ENCODE results near the gene ZSCAN21. TPM values are rescaled to one million over a fixed set of nuclear protein-coding genes. Genes with fewer than 3 reads are reported as not detected.

Gene ZSCAN21
- total RNA-seq, 2 donors from 2014 or later, result 22.7 to 25.1 TPM

GRCh38 chr7:100024020-100024619 lies 25.5 kb upstream of the ZSCAN21 start:
- Histone ChIP-seq H3K36me3 (ENCODE audit: control insufficient read depth, insufficient read depth, low read length) (peaks cover 70% of the 10 kb centered on the region), H3K4me3 (ENCODE audit: low read length) (no peak overlapping the region), H3K9ac (ENCODE audit: extremely low read depth, low read length, poor library complexity, severe bottlenecking) (no peak overlapping the region), H3K27me3 (ENCODE audit: control insufficient read depth, insufficient read depth, low read length, poor library complexity, severe bottlenecking) (no peaks in the 10 kb centered on the region), H3K9me3 (ENCODE audit: control insufficient read depth, low read length) (no peaks in the 10 kb centered on the region), H3K4me1 (ENCODE audit: control insufficient read depth, insufficient read depth, low read length) (no peaks in the 10 kb centered on the region), H3K27ac (ENCODE audit: low read depth, low read length) (no peak overlapping the region)
- no peaks in the 10 kb centered on the region for H3K9me3 Mint-ChIP-seq
- no peak for DNase-seq
- H3K4me1 Mint-ChIP-seq, result peaks cover 6% of the 10 kb centered on the region
- H3K27me3 Mint-ChIP-seq (ENCODE audit: insufficient read depth), result no peaks in the 10 kb centered on the region
- H3K27ac Mint-ChIP-seq, result no peak overlapping the region
- no peak for TF ChIP-seq CTCF (conservative IDR thresholded peaks at IDR 0.05)
- H3K36me3 Mint-ChIP-seq (ENCODE audit: low read depth), result peaks cover 74% of the 10 kb centered on the region
- no peak overlapping the region for H3K4me3 Mint-ChIP-seq
- WGBS, 2 experiments (ENCODE audit: insufficient coverage in 1 of 2, insufficient read length in 1 of 2), result 96% methylated on average over 12 of the region's 12 CpGs

GRCh38 chr7:100027197-100027596 lies 22.4 kb upstream of the ZSCAN21 start:
- Histone ChIP-seq H3K27ac (ENCODE audit: low read depth, low read length) (no peak overlapping the region), H3K9ac (ENCODE audit: extremely low read depth, low read length, poor library complexity, severe bottlenecking) (no peak overlapping the region), H3K4me3 (ENCODE audit: low read length) (no peak overlapping the region), H3K9me3 (ENCODE audit: control insufficient read depth, low read length) (no peaks in the 10 kb centered on the region), H3K27me3 (ENCODE audit: control insufficient read depth, insufficient read depth, low read length, poor library complexity, severe bottlenecking) (no peaks in the 10 kb centered on the region), H3K4me1 (ENCODE audit: control insufficient read depth, insufficient read depth, low read length) (no peaks in the 10 kb centered on the region), H3K36me3 (ENCODE audit: control insufficient read depth, insufficient read depth, low read length) (peaks cover 86% of the 10 kb centered on the region)
- DNase-seq, result no peak
- Mint-ChIP-seq H3K4me1 (no peaks in the 10 kb centered on the region), H3K9me3 (peaks cover 3% of the 10 kb centered on the region), H3K4me3 (no peak overlapping the region), H3K27ac (no peak overlapping the region), H3K27me3 (ENCODE audit: insufficient read depth) (no peaks in the 10 kb centered on the region), H3K36me3 (ENCODE audit: low read depth) (peaks cover 86% of the 10 kb centered on the region)
- 95 to 100% methylated on average over 8 to 11 of the region's 11 CpGs for WGBS, 2 experiments (ENCODE audit: insufficient coverage in 1 of 2, insufficient read length in 1 of 2)
- TF ChIP-seq CTCF (conservative IDR thresholded peaks at IDR 0.05), result no peak

- Mint-ChIP-seq H3K4me1 (no peaks in the 10 kb centered on the region), H3K27ac (peak overlapping the region; percentile 35)
- TF ChIP-seq CTCF (conservative IDR thresholded peaks at IDR 0.05), result no peak
These were observed 20.0 kb upstream of the ZSCAN21 start for GRCh38 chr7:100029596-100029995.

More at GRCh38 chr7:100029596-100029995, 20.0 kb upstream of the ZSCAN21 start:
- no peak for DNase-seq
- Mint-ChIP-seq H3K9me3 (peaks cover 18% of the 10 kb centered on the region), H3K27me3 (ENCODE audit: insufficient read depth) (no peaks in the 10 kb centered on the region), H3K4me3 (no peak overlapping the region), H3K36me3 (ENCODE audit: low read depth) (peaks cover 86% of the 10 kb centered on the region)
- no peaks in the 10 kb centered on the region for H3K4me1 ChIP-seq (ENCODE audit: control insufficient read depth, insufficient read depth, low read length)
- no peak overlapping the region for H3K9ac ChIP-seq (ENCODE audit: extremely low read depth, low read length, poor library complexity, severe bottlenecking)
- H3K36me3 ChIP-seq (ENCODE audit: control insufficient read depth, insufficient read depth, low read length), result peaks cover 82% of the 10 kb centered on the region
- H3K9me3 ChIP-seq (ENCODE audit: control insufficient read depth, low read length), result no peaks in the 10 kb centered on the region
- 96 to 100% methylated on average over 1 to 5 of the region's 5 CpGs for WGBS, 2 experiments (ENCODE audit: insufficient coverage in 1 of 2, insufficient read length in 1 of 2)
- no peak overlapping the region for H3K27ac ChIP-seq (ENCODE audit: low read depth, low read length)
- H3K4me3 ChIP-seq (ENCODE audit: low read length), result no peak overlapping the region
- H3K27me3 ChIP-seq (ENCODE audit: control insufficient read depth, insufficient read depth, low read length, poor library complexity, severe bottlenecking), result no peaks in the 10 kb centered on the region
